Panc1 (cell line): ENCODE data around the gene XPNPEP1. TPM values are rescaled to one million over a fixed set of nuclear protein-coding genes. Genes with fewer than 3 reads are reported as not detected.

Source experiments
- ATAC-seq: fragments of 200-7000 bp; cut with Tn5 transposase; 2 replicates; pipeline ENCODE4 v1.9.1; 2020; ENCODE audit warnings: mild to moderate bottlenecking, moderate library complexity
- BruUV-seq: library from RNA; stranded (reverse); fragments of 400-500 nt; replicated peaks from 2 replicates; lab custom pipeline; 2021; lab: Mats Ljungman, UMichigan
- CTCF ChIA-PET: fragments of 300-600 bp; sonication (Branson Sonifier 250); formaldehyde crosslinking; loops from one replicate; lab custom pipeline; 2022; ENCODE audit warnings: antibody characterized with exemption; lab: Charles Lee
- POLR2A ChIA-PET: fragments of 300-600 bp; sonication (Branson Sonifier 250); formaldehyde crosslinking; loops from one replicate; lab custom pipeline; 2022; ENCODE audit warnings: antibody characterized with exemption; lab: Charles Lee
- DNase-seq: peaks from one replicate; pipeline ENCODE4 v3.0.0-alpha.2; 2010; ENCODE audit warnings: low read depth, low spot score
- H3K27ac ChIP-seq: 2 replicates; pipeline ENCODE4 v1.5.1; 2011; ENCODE audit warnings: mild to moderate bottlenecking, low read length, inconsistent platforms
- H3K27me3 ChIP-seq: fragments of 200-500 bp; sonication (Bioruptor generic); 2 replicates; pipeline ENCODE4 v1.6.0; 2014; ENCODE audit warnings: low read length, inconsistent platforms; ENCODE audit not compliant: control insufficient read depth, insufficient read depth
- H3K36me3 ChIP-seq: fragments of 200-500 bp; sonication (Bioruptor generic); 2 replicates; pipeline ENCODE4 v1.5.1; 2014; ENCODE audit warnings: inconsistent platforms, mild to moderate bottlenecking, low read length, moderate library complexity; ENCODE audit not compliant: control insufficient read depth, insufficient read depth
- H3K4me1 ChIP-seq: 2 replicates; pipeline ENCODE4 v1.5.1; 2011; ENCODE audit warnings: inconsistent platforms, mild to moderate bottlenecking, low read length, moderate library complexity; ENCODE audit not compliant: control insufficient read depth, insufficient read depth
- H3K4me3 ChIP-seq, 2 experiments: 2 replicates each; pipeline ENCODE4 v1.5.1; 2011 to 2012; ENCODE audit warnings: low read depth in 2 of 2, low read length in 2 of 2, mild to moderate bottlenecking in 2 of 2, inconsistent platforms in 1 of 2, moderate library complexity in 1 of 2
- H3K9me3 ChIP-seq: fragments of 200-500 bp; sonication (Bioruptor generic); 2 replicates; pipeline ENCODE4 v1.5.1; 2014; ENCODE audit warnings: low read depth, mild to moderate bottlenecking, inconsistent platforms, low read length, moderate library complexity; ENCODE audit not compliant: control insufficient read depth, insufficient read depth
- POLR2AphosphoS5 ChIP-seq: IDR thresholded peaks from 2 replicates; pipeline ENCODE4 v1.6.1; 2012; ENCODE audit warnings: mild to moderate bottlenecking, low read depth, low read length, moderate library complexity
- REST ChIP-seq, 2 experiments: IDR thresholded peaks; 2 replicates each; pipeline ENCODE4 v1.6.1; 2011 to 2012; ENCODE audit warnings: low read depth in 2 of 2, control low read depth in 1 of 2, low read length in 1 of 2, mild to moderate bottlenecking in 1 of 2, moderate library complexity in 1 of 2; ENCODE audit not compliant: insufficient read depth in 1 of 2
- SIN3A ChIP-seq: IDR thresholded peaks from 2 replicates; pipeline ENCODE4 v1.6.1; 2012; ENCODE audit warnings: low read depth, mild to moderate bottlenecking, low read length, moderate library complexity, borderline replicate concordance; ENCODE audit not compliant: insufficient read depth
- TCF7L2 ChIP-seq: IDR thresholded peaks from 2 replicates; pipeline ENCODE4 v1.6.1; 2011; ENCODE audit warnings: mild to moderate bottlenecking, low read depth, low read length, inconsistent platforms
- in situ Hi-C: cut with HindIII; loops from 2 replicates; pipeline ENCODE4 v1.10.0; 2016; ENCODE audit warnings: low sequenced_read_pairs, low pct_unique_long_range_greater_than_20kb
- intact Hi-C: fragments of 100-400 bp; cut with micrococcal nuclease; formaldehyde crosslinking; loops from one replicate; pipeline ENCODE4 v1.10.0; 2022; ENCODE audit not compliant: unreplicated experiment
- total RNA-seq: library from RNA; stranded (reverse); gene quantifications from one replicate; pipeline ENCODE4 v1.2.1, GENCODE V29; 2021; ENCODE audit not compliant: unreplicated experiment
- TF ChIP-seq, protein P1 (sequence below): fragments of 450-650 bp; IDR thresholded peaks from 2 replicates; pipeline ENCODE4 v1.5.1; 2017; ENCODE audit warnings: mild to moderate bottlenecking

XPNPEP1 gene
- total RNA-seq, 1 experiment from 2014 or later: 61.2 TPM

DNA sequence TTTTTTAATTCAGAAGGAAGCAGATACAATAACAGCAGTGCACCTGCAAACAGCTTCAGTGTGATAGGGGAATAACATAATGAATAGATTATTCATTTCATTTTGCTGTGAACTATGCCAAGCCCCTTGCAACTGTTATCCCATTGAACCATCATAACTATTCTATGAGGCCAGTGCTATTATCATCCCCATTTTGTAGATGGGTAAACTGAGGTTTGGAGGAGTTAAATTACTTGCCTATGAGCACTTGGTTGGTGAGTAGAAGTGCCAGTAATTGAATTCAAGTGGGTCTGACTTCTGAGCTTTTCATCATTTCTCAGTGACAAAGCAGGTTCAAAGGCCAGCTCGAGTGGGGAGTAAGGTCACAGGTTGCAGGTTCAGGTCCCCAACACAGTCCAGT lies 16.8 kb upstream of the XPNPEP1 start:
- no peak overlapping the region for H3K4me3 ChIP-seq
- H3K9me3 ChIP-seq: no peaks in the 10 kb centered on the region
- H3K27ac ChIP-seq: no peak overlapping the region
- DNase-seq (no peak), ATAC-seq (no peak)
- no peaks in the 10 kb centered on the region for H3K27me3 ChIP-seq
- intact Hi-C loops (no loop called here), in situ Hi-C loops (no loop called here)
- ChIA-PET CTCF (no interaction called here), POLR2A (no interaction called here)
- no TSS peak for BruUV-seq
- TF ChIP-seq REST (IDR thresholded peaks at IDR 0.05; ENCODE audit: insufficient read depth in 1 of 2, low read depth in 2 of 2, low read length in 1 of 2) (no peak), TCF7L2 (no peak), SIN3A (no peak)
- TF ChIP-seq, protein P1, sequence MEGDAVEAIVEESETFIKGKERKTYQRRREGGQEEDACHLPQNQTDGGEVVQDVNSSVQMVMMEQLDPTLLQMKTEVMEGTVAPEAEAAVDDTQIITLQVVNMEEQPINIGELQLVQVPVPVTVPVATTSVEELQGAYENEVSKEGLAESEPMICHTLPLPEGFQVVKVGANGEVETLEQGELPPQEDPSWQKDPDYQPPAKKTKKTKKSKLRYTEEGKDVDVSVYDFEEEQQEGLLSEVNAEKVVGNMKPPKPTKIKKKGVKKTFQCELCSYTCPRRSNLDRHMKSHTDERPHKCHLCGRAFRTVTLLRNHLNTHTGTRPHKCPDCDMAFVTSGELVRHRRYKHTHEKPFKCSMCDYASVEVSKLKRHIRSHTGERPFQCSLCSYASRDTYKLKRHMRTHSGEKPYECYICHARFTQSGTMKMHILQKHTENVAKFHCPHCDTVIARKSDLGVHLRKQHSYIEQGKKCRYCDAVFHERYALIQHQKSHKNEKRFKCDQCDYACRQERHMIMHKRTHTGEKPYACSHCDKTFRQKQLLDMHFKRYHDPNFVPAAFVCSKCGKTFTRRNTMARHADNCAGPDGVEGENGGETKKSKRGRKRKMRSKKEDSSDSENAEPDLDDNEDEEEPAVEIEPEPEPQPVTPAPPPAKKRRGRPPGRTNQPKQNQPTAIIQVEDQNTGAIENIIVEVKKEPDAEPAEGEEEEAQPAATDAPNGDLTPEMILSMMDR: no peak
- no peaks in the 10 kb centered on the region for H3K36me3 ChIP-seq
- H3K4me1 ChIP-seq: no peaks in the 10 kb centered on the region

DNA sequence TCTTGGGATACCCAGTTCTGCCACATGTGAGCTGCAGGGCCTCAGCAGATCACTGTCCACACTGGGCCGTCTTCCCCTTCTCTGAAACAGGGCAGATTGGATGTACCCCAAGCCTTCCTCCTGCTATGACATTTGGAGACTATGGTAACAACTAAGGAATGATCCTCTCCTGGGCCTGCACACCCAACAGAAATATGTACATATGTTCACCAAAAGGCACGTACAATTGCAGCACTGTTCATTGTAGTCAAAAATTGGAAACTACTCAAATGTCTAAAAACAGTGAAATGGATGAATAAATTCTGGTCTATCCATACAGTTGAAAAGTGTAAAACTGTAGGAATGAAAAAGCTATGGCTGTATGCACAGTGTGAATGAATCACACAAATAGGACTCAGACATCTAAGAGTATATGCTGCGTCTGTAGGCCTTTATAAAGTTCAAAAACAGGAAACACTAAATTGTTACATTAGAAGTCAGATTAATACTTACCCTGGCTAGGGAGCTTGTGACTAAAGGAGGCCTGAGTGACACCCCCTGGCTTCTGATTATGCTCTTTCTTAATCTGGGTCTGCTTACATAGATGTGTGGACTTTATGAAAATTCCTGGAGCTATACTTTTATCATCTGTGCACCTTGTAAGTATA lies 16.1 kb upstream of the XPNPEP1 start:
- CTCF ChIA-PET: no interaction called here
- no peak overlapping the region for H3K27ac ChIP-seq
- DNase-seq (no peak), ATAC-seq (no peak)
- H3K36me3 ChIP-seq: no peaks in the 10 kb centered on the region
- in situ Hi-C loops: no loop called here
- intact Hi-C loops: no loop called here
- H3K4me3 ChIP-seq: no peak overlapping the region
- TF ChIP-seq POLR2AphosphoS5: no peak
- TF ChIP-seq SIN3A: no peak
- TF ChIP-seq TCF7L2: no peak
- TF ChIP-seq, protein P1: no peak
- TF ChIP-seq REST (IDR thresholded peaks at IDR 0.05; ENCODE audit: insufficient read depth in 1 of 2, low read depth in 2 of 2, low read length in 1 of 2): no peak
- no peaks in the 10 kb centered on the region for H3K9me3 ChIP-seq
- H3K4me1 ChIP-seq: no peaks in the 10 kb centered on the region
- BruUV-seq: no TSS peak
- POLR2A ChIA-PET: no interaction called here
- H3K27me3 ChIP-seq: no peaks in the 10 kb centered on the region
